GM23338 (cell line): ENCODE data around the gene KDM4B. TPM values are rescaled to one million over a fixed set of nuclear protein-coding genes. Genes with fewer than 3 reads are reported as not detected.

ENCODE experiments used
- ATAC-seq: fragments of 200-7000 bp; cut with Tn5 transposase; 3 replicates; pipeline ENCODE4 v1.9.1; 2020
- DNase-seq: peaks from one replicate; pipeline ENCODE4 v3.0.0-alpha.2; 2015; ENCODE audit warnings: low spot score
- H2AFZ ChIP-seq: fragments of 200-600 bp; sonication (generic); 2 replicates; pipeline ENCODE4 v1.8.0; 2016; ENCODE audit warnings: antibody characterized with exemption, mild to moderate bottlenecking, moderate library complexity
- H3F3A ChIP-seq: fragments of 200-600 bp; sonication (generic); replicated peaks from 2 replicates; pipeline ENCODE4 v1.8.0; 2017; ENCODE audit warnings: antibody characterized with exemption, mixed run types, low read depth
- H3K27ac ChIP-seq: fragments of 200-600 bp; sonication (generic); 2 replicates; pipeline ENCODE4 v1.6.1; 2016; ENCODE audit warnings: low read depth
- H3K27me3 ChIP-seq: fragments of 200-600 bp; sonication (generic); 2 replicates; pipeline ENCODE4 v1.8.0; 2016; ENCODE audit warnings: mild to moderate bottlenecking, mixed run types, moderate library complexity; ENCODE audit not compliant: insufficient read depth
- H3K36me3 ChIP-seq: fragments of 200-600 bp; sonication (generic); 2 replicates; pipeline ENCODE4 v1.8.0; 2016; ENCODE audit warnings: mild to moderate bottlenecking; ENCODE audit not compliant: insufficient read depth
- H3K4me1 ChIP-seq: fragments of 200-600 bp; sonication (generic); 2 replicates; pipeline ENCODE4 v1.8.0; 2016; ENCODE audit warnings: mild to moderate bottlenecking, moderate library complexity; ENCODE audit not compliant: insufficient read depth
- H3K4me2 ChIP-seq: fragments of 200-600 bp; sonication (generic); 2 replicates; pipeline ENCODE4 v1.7.1; 2017; ENCODE audit warnings: mixed run types
- H3K4me3 ChIP-seq: fragments of 200-600 bp; sonication (generic); 2 replicates; pipeline ENCODE4 v1.6.1; 2016; ENCODE audit warnings: mixed run types
- H3K79me2 ChIP-seq: fragments of 200-600 bp; sonication (generic); replicated peaks from 2 replicates; pipeline ENCODE4 v1.8.0; 2017; ENCODE audit warnings: mild to moderate bottlenecking; ENCODE audit not compliant: insufficient read depth
- H3K9me2 ChIP-seq: fragments of 200-600 bp; sonication (generic); 2 replicates; pipeline ENCODE4 v1.8.0; 2017; ENCODE audit not compliant: insufficient read depth
- H4K20me1 ChIP-seq: fragments of 200-600 bp; sonication (generic); replicated peaks from 2 replicates; pipeline ENCODE4 v1.8.0; 2017; ENCODE audit warnings: mild to moderate bottlenecking; ENCODE audit not compliant: insufficient read depth
- H3K27ac Mint-ChIP-seq: 2 replicates; pipeline ENCODE4 v1.8.0; 2020; ENCODE audit warnings: inconsistent platforms, mild to moderate bottlenecking, moderate library complexity, mixed read lengths
- H3K27me3 Mint-ChIP-seq: 3 replicates; pipeline ENCODE4 v1.8.0; 2022; ENCODE audit warnings: low read depth, mild to moderate bottlenecking, moderate library complexity, mixed read lengths, inconsistent platforms; ENCODE audit not compliant: insufficient read depth, poor library complexity
- H3K36me3 Mint-ChIP-seq: 3 replicates; pipeline ENCODE4 v1.8.0; 2021; ENCODE audit warnings: low read depth, mild to moderate bottlenecking, inconsistent platforms, moderate library complexity, mixed read lengths
- H3K4me1 Mint-ChIP-seq: 3 replicates; pipeline ENCODE4 v1.8.0; 2020; ENCODE audit warnings: mild to moderate bottlenecking, inconsistent platforms, mixed read lengths
- H3K4me3 Mint-ChIP-seq: 3 replicates; pipeline ENCODE4 v1.8.0; 2021; ENCODE audit warnings: moderate library complexity, mild to moderate bottlenecking, inconsistent platforms, mixed read lengths
- H3K9me3 Mint-ChIP-seq: 3 replicates; pipeline ENCODE4 v1.8.0; 2020; ENCODE audit warnings: moderate library complexity, mild to moderate bottlenecking, inconsistent platforms, mixed read lengths
- CREB1 ChIP-seq: fragments of 250-450 bp; sonication (Bioruptor Pico); IDR thresholded peaks from 2 replicates; pipeline ENCODE4 v1.5.0; 2020; ENCODE audit warnings: low read depth, mild to moderate bottlenecking, moderate library complexity
- CTCF ChIP-seq, 2 experiments: fragments of 200-600 bp in 1 of 2; sonication (generic) in 1 of 2; conservative IDR thresholded peaks; 2 replicates each; pipeline versions ENCODE4 v1.5.1 to v1.6.1; 2016 to 2017; ENCODE audit warnings: antibody characterized with exemption in 2 of 2, low read depth in 2 of 2, mild to moderate bottlenecking in 2 of 2, moderate library complexity in 1 of 2
- ETS1 ChIP-seq: IDR thresholded peaks from 2 replicates; pipeline ENCODE4 v1.6.1; 2016; ENCODE audit warnings: antibody characterized with exemption
- EZH2 ChIP-seq: fragments of 200-600 bp; sonication (generic); IDR thresholded peaks from one replicate; pipeline ENCODE4 v1.8.0; 2017; ENCODE audit warnings: antibody characterized with exemption, mild to moderate bottlenecking, low read depth; ENCODE audit not compliant: unreplicated experiment
- EZH2phosphoT487 ChIP-seq: fragments of 200-600 bp; sonication (generic); IDR thresholded peaks from one replicate; pipeline ENCODE4 v1.8.1; 2018; ENCODE audit warnings: antibody characterized with exemption; ENCODE audit not compliant: unreplicated experiment
- JUNB ChIP-seq: IDR thresholded peaks from one replicate; pipeline ENCODE4 v1.6.1; 2016; ENCODE audit warnings: antibody characterized with exemption; ENCODE audit not compliant: unreplicated experiment
- NANOG ChIP-seq: IDR thresholded peaks from 2 replicates; pipeline ENCODE4 v1.6.1; 2016; ENCODE audit warnings: antibody characterized with exemption, borderline replicate concordance
- POLR2AphosphoS5 ChIP-seq: IDR thresholded peaks from 2 replicates; pipeline ENCODE4 v1.6.1; 2016; ENCODE audit warnings: antibody characterized with exemption, low read depth
- STAT1 ChIP-seq: IDR thresholded peaks from one replicate; pipeline ENCODE4 v1.6.1; 2016; ENCODE audit warnings: antibody characterized with exemption; ENCODE audit not compliant: unreplicated experiment
- ZNF114 ChIP-seq: fragments of 250-450 bp; sonication (Bioruptor Pico); IDR thresholded peaks from 2 replicates; pipeline ENCODE4 v1.5.0; 2020; ENCODE audit warnings: mild to moderate bottlenecking, moderate library complexity
- ZNF331 ChIP-seq: fragments of 250-450 bp; sonication (Bioruptor Pico); IDR thresholded peaks from 2 replicates; pipeline ENCODE4 v1.5.0; 2020; ENCODE audit warnings: low read depth, mild to moderate bottlenecking, moderate library complexity
- ZNF462 ChIP-seq: fragments of 250-450 bp; sonication (Bioruptor Pico); IDR thresholded peaks from 2 replicates; pipeline ENCODE4 v1.5.0; 2020; ENCODE audit warnings: mild to moderate bottlenecking, moderate library complexity
- polyA plus RNA-seq: library from polyadenylated mRNA; unstranded; fragments of >200 nt; fragmentation: Nextera tagmentation; extraction: Ambion mirVana; gene quantifications from 2 replicates; pipeline ENCODE4 v1.2.1, GENCODE V29; 2016
- total RNA-seq: library from RNA; depleted of rRNA; stranded (reverse); fragments of >200 nt; shearing (Covaris generic); gene quantifications from 2 replicates; pipeline ENCODE4 v1.2.3, GENCODE V29; 2014
- TF ChIP-seq, protein P1 (sequence below): IDR thresholded peaks from one replicate; pipeline ENCODE4 v1.6.1; 2018; ENCODE audit warnings: antibody characterized with exemption; ENCODE audit not compliant: unreplicated experiment

KDM4B gene
- total and polyA plus RNA-seq, 2 experiments from 2014 or later, result 9.1 to 27.6 TPM

- ATAC-seq, result no peak
- TF ChIP-seq EZH2phosphoT487 (no peak), ETS1 (no peak), NANOG (no peak), ZNF331 (no peak), CREB1 (CRISPR knock-in tag) (no peak), CTCF (conservative IDR thresholded peaks at IDR 0.05; ENCODE audit: low read depth in 2 of 2) (no peak), STAT1 (no peak), POLR2AphosphoS5 (no peak), ZNF462 (CRISPR knock-in tag) (no peak), ZNF114 (CRISPR knock-in tag) (no peak), JUNB (no peak), EZH2 (no peak)
- TF ChIP-seq, protein P1, sequence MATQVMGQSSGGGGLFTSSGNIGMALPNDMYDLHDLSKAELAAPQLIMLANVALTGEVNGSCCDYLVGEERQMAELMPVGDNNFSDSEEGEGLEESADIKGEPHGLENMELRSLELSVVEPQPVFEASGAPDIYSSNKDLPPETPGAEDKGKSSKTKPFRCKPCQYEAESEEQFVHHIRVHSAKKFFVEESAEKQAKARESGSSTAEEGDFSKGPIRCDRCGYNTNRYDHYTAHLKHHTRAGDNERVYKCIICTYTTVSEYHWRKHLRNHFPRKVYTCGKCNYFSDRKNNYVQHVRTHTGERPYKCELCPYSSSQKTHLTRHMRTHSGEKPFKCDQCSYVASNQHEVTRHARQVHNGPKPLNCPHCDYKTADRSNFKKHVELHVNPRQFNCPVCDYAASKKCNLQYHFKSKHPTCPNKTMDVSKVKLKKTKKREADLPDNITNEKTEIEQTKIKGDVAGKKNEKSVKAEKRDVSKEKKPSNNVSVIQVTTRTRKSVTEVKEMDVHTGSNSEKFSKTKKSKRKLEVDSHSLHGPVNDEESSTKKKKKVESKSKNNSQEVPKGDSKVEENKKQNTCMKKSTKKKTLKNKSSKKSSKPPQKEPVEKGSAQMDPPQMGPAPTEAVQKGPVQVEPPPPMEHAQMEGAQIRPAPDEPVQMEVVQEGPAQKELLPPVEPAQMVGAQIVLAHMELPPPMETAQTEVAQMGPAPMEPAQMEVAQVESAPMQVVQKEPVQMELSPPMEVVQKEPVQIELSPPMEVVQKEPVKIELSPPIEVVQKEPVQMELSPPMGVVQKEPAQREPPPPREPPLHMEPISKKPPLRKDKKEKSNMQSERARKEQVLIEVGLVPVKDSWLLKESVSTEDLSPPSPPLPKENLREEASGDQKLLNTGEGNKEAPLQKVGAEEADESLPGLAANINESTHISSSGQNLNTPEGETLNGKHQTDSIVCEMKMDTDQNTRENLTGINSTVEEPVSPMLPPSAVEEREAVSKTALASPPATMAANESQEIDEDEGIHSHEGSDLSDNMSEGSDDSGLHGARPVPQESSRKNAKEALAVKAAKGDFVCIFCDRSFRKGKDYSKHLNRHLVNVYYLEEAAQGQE, result no peak
Observed at GRCh38 chr19:5108123-5108596, 139.2 kb downstream of the KDM4B start.

More at GRCh38 chr19:5108123-5108596, 139.2 kb downstream of the KDM4B start:
- Histone ChIP-seq H3K9me2 (no peaks in the 10 kb centered on the region), H3K4me3 (no peak overlapping the region), H3K4me1 (no peaks in the 10 kb centered on the region), H4K20me1 (no peaks in the 10 kb centered on the region), H3K4me2 (no peak overlapping the region), H3F3A (0 out of 2 replicates have a peak, but pooled peaks cover 4% of the 10 kb centered on the region), H3K27me3 (no peaks in the 10 kb centered on the region), H3K36me3 (no peaks in the 10 kb centered on the region), H3K27ac (0 out of 2 replicates have a peak overlapping the region, but pooled peaks have one; percentile 50), H2AFZ (no peak overlapping the region), H3K79me2 (no peaks in the 10 kb centered on the region)
- peak overlapping the region; percentile 45; the same call in 1 of the 2 replicates for H3K27ac Mint-ChIP-seq
- peaks cover 27% of the 10 kb centered on the region for H3K4me1 Mint-ChIP-seq
- peaks cover 8% of the 10 kb centered on the region for H3K36me3 Mint-ChIP-seq
- peaks cover 15% of the 10 kb centered on the region for H3K27me3 Mint-ChIP-seq
- no peak overlapping the region for H3K4me3 Mint-ChIP-seq
- H3K9me3 Mint-ChIP-seq, result no peaks in the 10 kb centered on the region
- DNase-seq, result no peak
